Thoracic aorta (tissue), 2 donors: Measurements from ENCODE around the gene GLIS2. TPM values are rescaled to one million over a fixed set of nuclear protein-coding genes. Genes with fewer than 3 reads are reported as not detected.
A peak's percentile ranks its signal among the peaks of the same experiment; 100 is the strongest.

Experiments
- ATAC-seq: fragments of 150-250 bp; one replicate; pipeline ENCODE4 v1.8.0; 2017; ENCODE audit warnings: low read depth; ENCODE audit not compliant: insufficient number of reproducible peaks, low FRiP score
- DNase-seq: peaks from one replicate; pipeline ENCODE4 v3.0.0-alpha.2; 2020; ENCODE audit warnings: low spot score
- H3K27ac ChIP-seq, 2 donors: fragments of 200-600 bp; sonication (generic); 1 replicate in 1 of 2; 2 replicates in 1 of 2; pipeline ENCODE4 v1.5.1; 2016; ENCODE audit warnings: mild to moderate bottlenecking in 2 of 2, moderate library complexity in 2 of 2
- H3K27me3 ChIP-seq: fragments of 200-600 bp; sonication (generic); replicated peaks from 2 replicates; pipeline ENCODE4 v1.6.0; 2016; ENCODE audit warnings: mild to moderate bottlenecking; ENCODE audit not compliant: insufficient read depth
- H3K36me3 ChIP-seq: fragments of 200-600 bp; sonication (generic); one replicate; pipeline ENCODE4 v1.5.1; 2016
- H3K4me1 ChIP-seq, 2 donors: fragments of 200-600 bp; sonication (generic); 1 replicate in 1 of 2; 2 replicates in 1 of 2; pipeline versions ENCODE4 v1.5.1 to v1.6.0; 2016; ENCODE audit warnings: low read depth in 2 of 2, mild to moderate bottlenecking in 1 of 2; ENCODE audit not compliant: control insufficient read depth in 1 of 2
- H3K4me3 ChIP-seq: fragments of 200-600 bp; sonication (generic); 2 replicates; pipeline ENCODE4 v1.5.1; 2016; ENCODE audit warnings: mild to moderate bottlenecking
- H3K9me3 ChIP-seq: fragments of 200-600 bp; sonication (generic); 2 replicates; pipeline ENCODE4 v1.5.1; 2016
- total RNA-seq, 2 donors: library from RNA; depleted of rRNA; stranded (reverse); fragments of >200 nt; gene quantifications; one replicate each; pipeline versions ENCODE4 v1.1.0 to v1.2.3, GENCODE V29; 2016
- TF ChIP-seq, protein P1 (sequence below): fragments of 200-600 bp; sonication (generic); IDR thresholded peaks from one replicate; pipeline ENCODE4 v1.5.1; 2019; ENCODE audit warnings: antibody characterized with exemption

The GLIS2 gene
- total RNA-seq, 2 donors from 2014 or later: 19.5 to 32.9 TPM

DNA sequence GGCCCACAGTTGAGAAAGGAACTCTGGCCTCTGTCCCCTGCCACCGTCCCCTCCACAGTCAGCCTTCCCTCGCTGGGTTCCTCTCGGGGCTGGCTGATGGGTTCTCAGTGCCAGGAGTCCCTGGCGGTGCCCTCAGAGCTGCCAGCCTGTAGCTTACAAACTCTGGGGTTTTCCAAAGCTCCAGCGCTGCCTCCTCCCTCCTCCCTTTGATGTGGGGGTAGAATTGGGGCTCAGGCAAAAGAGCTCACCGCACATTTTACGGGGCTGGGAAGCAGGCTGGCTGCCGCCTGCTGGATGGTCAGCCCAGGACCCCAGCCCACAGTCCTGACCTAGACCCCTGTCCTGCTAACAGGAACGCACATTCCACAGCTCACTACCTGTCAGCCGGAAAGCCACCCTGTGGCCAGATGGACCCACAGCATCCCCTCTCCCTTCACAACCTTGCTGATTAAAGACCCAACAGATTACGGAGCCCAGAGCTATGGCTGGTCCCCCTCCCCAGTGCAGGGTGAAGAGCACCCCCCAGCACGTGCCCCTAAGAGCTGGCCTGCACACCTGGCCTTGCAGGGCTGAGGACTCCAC is 61.8 kb downstream of the GLIS2 start:
- DNase-seq (no peak), ATAC-seq (no peak)
- peak overlapping the region; percentile 85 for H3K4me3 ChIP-seq
- H3K4me1 ChIP-seq: peaks cover 60 to 82% of the 10 kb centered on the region in 2 donors
- H3K9me3 ChIP-seq: no peaks in the 10 kb centered on the region
- TF ChIP-seq, protein P1, sequence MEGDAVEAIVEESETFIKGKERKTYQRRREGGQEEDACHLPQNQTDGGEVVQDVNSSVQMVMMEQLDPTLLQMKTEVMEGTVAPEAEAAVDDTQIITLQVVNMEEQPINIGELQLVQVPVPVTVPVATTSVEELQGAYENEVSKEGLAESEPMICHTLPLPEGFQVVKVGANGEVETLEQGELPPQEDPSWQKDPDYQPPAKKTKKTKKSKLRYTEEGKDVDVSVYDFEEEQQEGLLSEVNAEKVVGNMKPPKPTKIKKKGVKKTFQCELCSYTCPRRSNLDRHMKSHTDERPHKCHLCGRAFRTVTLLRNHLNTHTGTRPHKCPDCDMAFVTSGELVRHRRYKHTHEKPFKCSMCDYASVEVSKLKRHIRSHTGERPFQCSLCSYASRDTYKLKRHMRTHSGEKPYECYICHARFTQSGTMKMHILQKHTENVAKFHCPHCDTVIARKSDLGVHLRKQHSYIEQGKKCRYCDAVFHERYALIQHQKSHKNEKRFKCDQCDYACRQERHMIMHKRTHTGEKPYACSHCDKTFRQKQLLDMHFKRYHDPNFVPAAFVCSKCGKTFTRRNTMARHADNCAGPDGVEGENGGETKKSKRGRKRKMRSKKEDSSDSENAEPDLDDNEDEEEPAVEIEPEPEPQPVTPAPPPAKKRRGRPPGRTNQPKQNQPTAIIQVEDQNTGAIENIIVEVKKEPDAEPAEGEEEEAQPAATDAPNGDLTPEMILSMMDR: peak; percentile 11
- H3K27ac ChIP-seq: peak overlapping the region; percentile 90 to 99
- H3K27me3 ChIP-seq: no peaks in the 10 kb centered on the region
- peaks cover 21% of the 10 kb centered on the region for H3K36me3 ChIP-seq

DNA sequence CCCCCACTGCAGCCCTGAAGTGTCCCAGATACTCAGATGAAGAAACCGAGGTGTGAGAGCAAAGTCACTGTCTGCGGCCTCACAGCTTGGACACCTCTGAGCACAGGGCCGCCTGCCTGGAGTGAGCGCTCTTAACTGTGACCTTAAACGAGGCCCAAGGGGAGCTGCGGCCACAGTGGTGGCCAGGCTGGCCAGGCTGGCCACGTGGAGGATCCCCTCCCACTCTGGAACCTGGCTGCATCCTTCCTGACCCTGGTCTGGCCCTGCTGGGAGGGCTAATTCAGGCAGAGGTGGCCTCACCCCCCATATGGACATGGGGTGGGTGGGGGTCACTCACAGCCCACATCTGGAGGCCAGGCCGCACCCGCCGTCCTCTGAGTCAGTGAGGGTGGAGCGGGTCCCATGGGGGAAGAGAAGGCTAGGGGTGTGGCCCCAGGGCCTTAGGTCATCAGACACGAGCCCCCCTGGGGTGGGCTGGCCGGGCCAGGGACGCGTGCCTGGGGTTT is 62.3 kb downstream of the GLIS2 start:
- no peak for DNase-seq
- Histone ChIP-seq H3K27me3 (no peaks in the 10 kb centered on the region), H3K27ac (peak overlapping the region; percentile 90 to 99), H3K4me3 (peak overlapping the region; percentile 85), H3K9me3 (no peaks in the 10 kb centered on the region), H3K4me1 (peaks cover 64 to 87% of the 10 kb centered on the region in 2 donors), H3K36me3 (peaks cover 25% of the 10 kb centered on the region)
- TF ChIP-seq, protein P1: no peak
- ATAC-seq: no peak

DNA sequence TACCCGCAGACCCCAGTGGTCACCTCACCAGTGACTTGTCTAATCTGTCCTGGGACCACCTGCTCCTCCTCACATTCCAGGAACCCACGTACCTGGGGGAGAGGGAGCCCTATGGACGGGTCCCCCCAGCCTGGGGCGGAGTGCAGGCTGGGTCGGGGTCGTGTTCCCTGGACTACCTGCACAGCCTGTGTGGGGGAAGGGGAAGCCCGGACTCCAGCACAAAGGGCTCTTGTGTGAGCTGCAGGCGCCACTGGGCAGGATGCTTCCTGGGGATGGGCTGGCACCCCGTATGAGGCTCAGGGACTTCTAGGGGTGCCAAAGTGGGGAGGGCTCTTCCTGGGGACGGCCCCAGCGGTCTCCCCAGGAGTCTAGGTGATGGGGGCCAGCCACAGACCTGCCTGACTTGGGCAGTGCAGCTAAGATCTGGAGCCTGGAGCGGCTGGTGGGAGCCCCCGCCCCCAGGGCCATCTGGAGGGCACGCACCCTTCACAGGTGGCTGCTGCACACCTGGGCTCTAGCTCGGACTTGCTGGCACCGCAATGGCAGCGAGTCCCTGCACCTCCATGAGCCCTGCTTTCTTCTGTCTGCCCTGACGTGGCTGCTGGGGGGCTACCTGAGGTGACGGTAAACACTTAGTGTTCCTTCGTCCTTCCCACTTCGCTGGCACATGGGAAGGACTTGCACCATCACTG is 63.3 kb downstream of the GLIS2 start:
- Histone ChIP-seq H3K4me1 (peaks cover 64 to 97% of the 10 kb centered on the region in 2 donors), H3K4me3 (peak overlapping the region; percentile 85), H3K9me3 (no peaks in the 10 kb centered on the region), H3K27me3 (no peaks in the 10 kb centered on the region), H3K27ac (peak overlapping the region; percentile 90 to 99), H3K36me3 (peaks cover 30% of the 10 kb centered on the region)
- DNase-seq (no peak), ATAC-seq (no peak)
- TF ChIP-seq, protein P1: no peak

DNA sequence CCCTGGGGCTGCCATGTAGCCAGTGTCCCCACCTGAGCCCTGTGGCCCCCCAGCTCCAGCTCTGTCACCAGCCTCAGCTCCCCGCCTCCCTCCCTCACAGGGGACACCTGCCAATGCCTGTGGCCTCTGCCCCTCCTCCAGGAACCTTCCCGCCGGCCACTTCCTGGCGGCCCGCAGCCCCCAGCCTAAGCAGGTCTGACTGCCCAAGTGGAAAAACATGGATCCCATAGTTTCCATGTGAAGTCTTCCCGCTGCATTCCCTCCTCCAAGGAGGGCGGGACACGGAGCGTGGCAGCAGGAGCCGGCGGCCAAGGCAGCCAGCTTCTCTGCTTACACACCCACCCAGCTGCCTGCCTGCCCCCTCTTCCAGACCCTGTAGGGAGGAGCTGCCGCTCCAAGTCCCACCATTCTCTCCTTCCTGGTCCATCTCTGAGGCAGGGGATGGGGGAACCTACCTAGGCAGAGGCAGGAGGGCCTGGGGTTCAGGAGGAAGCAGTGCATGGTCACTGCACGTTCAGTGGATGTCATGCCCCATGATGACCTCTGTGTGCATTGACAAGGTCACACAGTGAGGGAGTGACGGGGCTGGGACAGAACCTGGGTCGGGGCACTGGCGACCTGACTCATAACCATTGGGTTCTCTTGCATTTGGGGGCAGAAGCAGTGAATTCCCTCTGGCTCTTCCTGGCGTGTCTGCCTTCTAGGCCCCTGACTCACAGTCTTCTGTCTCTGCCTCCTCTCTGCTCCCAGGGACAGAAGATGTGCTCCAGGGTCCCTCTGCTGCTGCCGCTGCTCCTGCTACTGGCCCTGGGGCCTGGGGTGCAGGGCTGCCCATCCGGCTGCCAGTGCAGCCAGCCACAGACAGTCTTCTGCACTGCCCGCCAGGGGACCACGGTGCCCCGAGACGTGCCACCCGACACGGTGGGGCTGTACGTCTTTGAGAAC is 64.5 kb downstream of the GLIS2 start:
- ATAC-seq (peak; percentile 1), DNase-seq (no peak)
- H3K27me3 ChIP-seq: no peaks in the 10 kb centered on the region
- H3K4me1 ChIP-seq: peaks cover 59 to 97% of the 10 kb centered on the region in 2 donors
- peak overlapping the region; percentile 45 for H3K4me3 ChIP-seq
- peaks cover 30% of the 10 kb centered on the region for H3K36me3 ChIP-seq
- TF ChIP-seq, protein P1: no peak
- peak overlapping the region; percentile 94 to 99 for H3K27ac ChIP-seq
- no peaks in the 10 kb centered on the region for H3K9me3 ChIP-seq
